ENCODE results near the gene ECHDC1. TPM values are rescaled to one million over a fixed set of nuclear protein-coding genes. Genes with fewer than 3 reads are reported as not detected.

ECHDC1 gene
- total and polyA plus RNA-seq, 3 donors from 2014 or later, result 30.9 to 37.6 (median 34.9) TPM

DNA sequence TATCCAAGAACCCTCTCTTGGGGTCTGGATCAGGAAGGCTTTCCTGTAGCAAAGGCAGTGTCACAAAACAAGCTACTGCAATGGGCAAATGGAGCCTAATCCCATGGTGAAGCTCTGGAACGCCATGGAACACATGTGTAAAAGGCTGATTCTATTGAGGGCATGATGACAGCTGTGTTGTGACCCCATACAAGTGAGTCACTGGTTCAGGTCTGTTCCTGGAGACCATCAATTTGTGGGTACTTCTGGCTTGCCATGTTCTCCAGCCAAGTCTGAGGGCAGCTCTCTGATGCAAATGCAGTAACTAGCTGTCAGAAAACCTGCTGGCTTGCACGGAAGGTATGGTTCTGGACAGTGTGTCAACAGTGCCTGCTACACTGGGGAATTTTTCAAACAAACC is 33.3 kb upstream of the ECHDC1 start:
- H3K4me3 ChIP-seq, result no peak overlapping the region
- intact Hi-C loops (cut with DNase I; ENCODE audit: low total_unique reads), result no loop called here
- H3K4me1 ChIP-seq, result no peaks in the 10 kb centered on the region
- no peaks in the 10 kb centered on the region for H3K9me3 ChIP-seq
- DNase-seq, result no peak
- no peak overlapping the region for H3K27ac ChIP-seq
- 82 to 91% methylated on average over 2 of the region's 2 CpGs for WGBS, 2 donors
- H3K27me3 ChIP-seq, result no peaks in the 10 kb centered on the region
- H3K36me3 ChIP-seq (ENCODE audit: low read depth, missing control alignments), result no peaks in the 10 kb centered on the region
- TF ChIP-seq, protein P1, sequence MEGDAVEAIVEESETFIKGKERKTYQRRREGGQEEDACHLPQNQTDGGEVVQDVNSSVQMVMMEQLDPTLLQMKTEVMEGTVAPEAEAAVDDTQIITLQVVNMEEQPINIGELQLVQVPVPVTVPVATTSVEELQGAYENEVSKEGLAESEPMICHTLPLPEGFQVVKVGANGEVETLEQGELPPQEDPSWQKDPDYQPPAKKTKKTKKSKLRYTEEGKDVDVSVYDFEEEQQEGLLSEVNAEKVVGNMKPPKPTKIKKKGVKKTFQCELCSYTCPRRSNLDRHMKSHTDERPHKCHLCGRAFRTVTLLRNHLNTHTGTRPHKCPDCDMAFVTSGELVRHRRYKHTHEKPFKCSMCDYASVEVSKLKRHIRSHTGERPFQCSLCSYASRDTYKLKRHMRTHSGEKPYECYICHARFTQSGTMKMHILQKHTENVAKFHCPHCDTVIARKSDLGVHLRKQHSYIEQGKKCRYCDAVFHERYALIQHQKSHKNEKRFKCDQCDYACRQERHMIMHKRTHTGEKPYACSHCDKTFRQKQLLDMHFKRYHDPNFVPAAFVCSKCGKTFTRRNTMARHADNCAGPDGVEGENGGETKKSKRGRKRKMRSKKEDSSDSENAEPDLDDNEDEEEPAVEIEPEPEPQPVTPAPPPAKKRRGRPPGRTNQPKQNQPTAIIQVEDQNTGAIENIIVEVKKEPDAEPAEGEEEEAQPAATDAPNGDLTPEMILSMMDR (IDR thresholded peaks at IDR 0.05), result no peak
- TF ChIP-seq POLR2A (IDR thresholded peaks at IDR 0.05), result no peak

DNA sequence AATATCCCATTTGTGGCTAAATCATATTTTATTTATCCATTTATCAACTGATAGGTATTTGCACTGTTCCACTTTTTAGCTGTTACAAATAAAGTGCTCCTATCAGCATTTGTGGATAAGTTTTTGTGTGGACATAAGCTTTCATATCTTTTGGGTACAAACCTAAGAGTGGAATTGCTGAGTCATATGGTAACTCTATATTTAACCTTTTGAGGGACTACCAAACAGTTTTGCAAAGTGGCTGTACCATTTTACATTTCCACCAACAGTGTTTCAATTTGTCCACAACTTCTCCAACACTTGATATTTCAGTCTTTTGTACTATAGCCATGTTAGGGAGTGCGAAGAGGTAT is 23.6 kb upstream of the ECHDC1 start:
- no peaks in the 10 kb centered on the region for H3K4me1 ChIP-seq
- WGBS, 2 donors, result 95 to 100% methylated on average over 1 of the region's 1 CpG
- no peak for DNase-seq
- no peak overlapping the region for H3K27ac ChIP-seq
- H3K4me3 ChIP-seq, result no peak overlapping the region
- H3K36me3 ChIP-seq (ENCODE audit: low read depth, missing control alignments), result no peaks in the 10 kb centered on the region
- no peaks in the 10 kb centered on the region for H3K27me3 ChIP-seq
- H3K9me3 ChIP-seq, result no peaks in the 10 kb centered on the region
- TF ChIP-seq, protein P1 (IDR thresholded peaks at IDR 0.05), result no peak
- no peak for TF ChIP-seq POLR2A (IDR thresholded peaks at IDR 0.05)
- intact Hi-C loops (cut with DNase I; ENCODE audit: low total_unique reads), result no loop called here

DNA sequence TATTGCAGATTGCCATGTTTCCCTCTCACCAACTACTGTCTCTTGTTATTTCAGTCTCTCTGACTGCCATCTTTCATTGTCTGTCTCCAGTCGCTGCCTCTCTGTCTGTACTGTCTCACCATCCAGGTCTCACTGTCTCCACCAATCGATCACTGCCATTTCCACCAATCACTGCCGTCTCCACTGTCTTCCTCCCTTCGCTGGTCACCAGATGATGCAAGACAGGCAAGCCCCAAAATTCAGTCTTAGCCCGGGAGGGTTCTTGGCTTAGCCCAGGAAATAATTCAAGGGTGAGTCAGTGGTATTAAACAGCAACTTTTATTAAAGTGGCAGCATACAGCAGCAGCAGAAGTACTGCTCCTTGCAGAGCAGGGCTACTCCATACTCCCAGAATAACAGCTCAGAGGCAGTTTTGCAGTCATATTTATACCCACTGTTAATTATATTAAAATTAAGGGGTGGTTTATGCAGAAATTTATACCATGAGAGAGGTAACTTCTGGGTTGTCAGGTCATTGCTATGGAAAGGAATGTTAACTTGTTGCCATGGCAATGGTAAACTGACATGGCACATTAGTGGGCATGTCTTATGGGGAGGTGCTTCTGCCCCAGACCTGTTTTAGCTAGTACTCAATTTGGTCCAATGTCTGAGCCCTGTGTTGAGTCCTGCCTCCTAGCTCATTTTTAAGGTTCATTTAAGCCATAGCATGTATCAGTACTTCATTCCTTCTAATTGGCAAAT is 23.0 kb upstream of the ECHDC1 start:
- no peak for DNase-seq
- Histone ChIP-seq H3K9me3 (no peaks in the 10 kb centered on the region), H3K4me3 (no peak overlapping the region), H3K27ac (no peak overlapping the region), H3K4me1 (no peaks in the 10 kb centered on the region), H3K36me3 (ENCODE audit: low read depth, missing control alignments) (no peaks in the 10 kb centered on the region), H3K27me3 (no peaks in the 10 kb centered on the region)
- intact Hi-C loops (cut with DNase I; ENCODE audit: low total_unique reads), result no loop called here
- WGBS, 2 donors, result 44 to 50% methylated on average over 5 of the region's 5 CpGs
- no peak for TF ChIP-seq POLR2A (IDR thresholded peaks at IDR 0.05)
- TF ChIP-seq, protein P1 (IDR thresholded peaks at IDR 0.05), result no peak

DNA sequence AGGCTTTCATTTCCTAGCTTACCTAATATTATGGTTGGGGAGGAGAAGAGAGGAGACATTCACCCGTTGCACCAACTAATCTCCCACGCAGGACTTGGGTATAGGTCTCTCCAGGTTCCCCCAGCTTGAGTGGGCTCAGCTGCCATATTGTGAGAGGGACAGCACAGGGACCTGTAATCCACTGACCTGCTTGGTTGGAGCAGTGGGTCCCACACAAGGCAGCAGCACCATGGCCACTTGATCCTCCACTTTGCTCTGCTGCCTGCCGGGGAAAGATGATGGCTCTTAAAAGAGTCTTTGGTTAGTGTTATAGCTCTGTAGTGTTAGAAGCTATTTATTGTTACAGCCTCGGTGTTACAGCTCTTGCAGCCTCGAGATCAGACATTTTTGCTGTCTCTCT is 22.5 kb upstream of the ECHDC1 start:
- DNase-seq, result no peak
- Histone ChIP-seq H3K27ac (no peak overlapping the region), H3K4me3 (no peak overlapping the region), H3K4me1 (no peaks in the 10 kb centered on the region), H3K36me3 (ENCODE audit: low read depth, missing control alignments) (no peaks in the 10 kb centered on the region), H3K27me3 (no peaks in the 10 kb centered on the region), H3K9me3 (no peaks in the 10 kb centered on the region)
- intact Hi-C loops (cut with DNase I; ENCODE audit: low total_unique reads), result no loop called here
- TF ChIP-seq, protein P1 (IDR thresholded peaks at IDR 0.05), result no peak
- no peak for TF ChIP-seq POLR2A (IDR thresholded peaks at IDR 0.05)
- WGBS, 2 donors, result 71 to 80% methylated on average over 4 to 5 of the region's 5 CpGs

DNA sequence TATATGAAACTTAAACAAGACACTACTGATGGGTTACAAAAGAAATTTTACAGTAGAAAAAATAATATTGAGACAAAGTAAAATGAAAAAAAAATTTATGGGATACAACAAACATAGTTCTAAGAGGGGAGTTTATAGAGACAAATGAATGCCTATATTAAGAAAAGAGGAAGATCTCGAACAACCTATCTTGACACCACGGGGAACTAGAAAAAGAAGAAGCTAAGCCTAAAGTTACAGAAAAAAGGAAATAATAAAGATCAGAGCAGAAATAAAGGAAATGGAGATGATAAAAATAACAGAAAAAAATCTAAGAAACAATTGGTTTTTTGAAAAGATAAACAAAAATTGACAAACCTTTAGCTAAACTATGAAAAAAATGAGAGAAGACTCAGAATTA is 9.1 kb upstream of the ECHDC1 start:
- intact Hi-C loops (cut with DNase I; ENCODE audit: low total_unique reads), result no loop called here
- H3K27me3 ChIP-seq, result no peaks in the 10 kb centered on the region
- TF ChIP-seq POLR2A (IDR thresholded peaks at IDR 0.05), result no peak
- TF ChIP-seq, protein P1 (IDR thresholded peaks at IDR 0.05), result no peak
- no peak overlapping the region for H3K27ac ChIP-seq
- no peak for DNase-seq
- H3K4me3 ChIP-seq, result no peak overlapping the region
- H3K36me3 ChIP-seq (ENCODE audit: low read depth, missing control alignments), result no peaks in the 10 kb centered on the region
- WGBS, 2 donors, result 79 to 87% methylated on average over 2 of the region's 2 CpGs
- H3K4me1 ChIP-seq, result no peaks in the 10 kb centered on the region
- no peaks in the 10 kb centered on the region for H3K9me3 ChIP-seq
